K562 (cell line): Measurements from ENCODE around the gene HAAO.

Source experiments
- CREM ChIP-seq: IDR thresholded peaks from 2 replicates; pipeline ENCODE4 v1.6.1; 2014; ENCODE audit warnings: antibody characterized with exemption, low read depth
- KLF10 ChIP-seq: fragments of 250-450 bp; sonication (Bioruptor Pico); IDR thresholded peaks from 2 replicates; pipeline ENCODE4 v1.6.1; 2021; ENCODE audit warnings: matching md5 sums
- PRPF4 ChIP-seq: fragments of 200-400 bp; formaldehyde crosslinking; IDR thresholded peaks from one replicate; pipeline ENCODE4 v1.6.1; 2017; ENCODE audit warnings: low read length, low read depth, mild to moderate bottlenecking; ENCODE audit not compliant: insufficient read depth, poor library complexity, severe bottlenecking
- SMAD1 ChIP-seq: fragments of 150-350 bp; IDR thresholded peaks from 2 replicates; pipeline ENCODE4 v1.6.1; 2014; ENCODE audit warnings: low read length, low read depth; ENCODE audit not compliant: partially characterized antibody
- ZFX ChIP-seq: sonication (generic); formaldehyde crosslinking; IDR thresholded peaks from 2 replicates; pipeline ENCODE4 v1.8.0; 2022; ENCODE audit warnings: mild to moderate bottlenecking, missing genetic modification reagents, moderate library complexity
- TF ChIP-seq, protein P1 (sequence below): sonication (generic); formaldehyde crosslinking; IDR thresholded peaks from 2 replicates; pipeline ENCODE4 v1.8.1; 2023; ENCODE audit warnings: mild to moderate bottlenecking, missing genetic modification reagents, moderate library complexity

GRCh38 chr2:42797281-42797680 lies 4.9 kb upstream of the HAAO start:
- TF ChIP-seq CREM (no peak), KLF10 (CRISPR knock-in tag) (no peak), SMAD1 (no peak), PRPF4 (no peak), ZFX (CRISPR knock-in tag) (no peak)
- TF ChIP-seq, protein P1, sequence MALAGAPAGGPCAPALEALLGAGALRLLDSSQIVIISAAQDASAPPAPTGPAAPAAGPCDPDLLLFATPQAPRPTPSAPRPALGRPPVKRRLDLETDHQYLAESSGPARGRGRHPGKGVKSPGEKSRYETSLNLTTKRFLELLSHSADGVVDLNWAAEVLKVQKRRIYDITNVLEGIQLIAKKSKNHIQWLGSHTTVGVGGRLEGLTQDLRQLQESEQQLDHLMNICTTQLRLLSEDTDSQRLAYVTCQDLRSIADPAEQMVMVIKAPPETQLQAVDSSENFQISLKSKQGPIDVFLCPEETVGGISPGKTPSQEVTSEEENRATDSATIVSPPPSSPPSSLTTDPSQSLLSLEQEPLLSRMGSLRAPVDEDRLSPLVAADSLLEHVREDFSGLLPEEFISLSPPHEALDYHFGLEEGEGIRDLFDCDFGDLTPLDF (CRISPR knock-in tag): no peak
